Activated naive CD8-positive, alpha-beta T cell treated with anti-CD3 and anti-CD28 coated beads, Interleukin-2, amount 50 U/mL, for 24 hours (primary cell): ENCODE results near the gene CDK13.

Source experiments
- ATAC-seq: fragments of 150-1000 bp; cut with Tn5 transposase; one replicate; pipeline ENCODE4 v1.10.0; 2021
- DNase-seq: peaks from one replicate; pipeline ENCODE4 v3.0.0; 2021
- H3K27ac Mint-ChIP-seq: one replicate; pipeline ENCODE4 v1.8.0; 2021; ENCODE audit warnings: mild to moderate bottlenecking, mixed read lengths
- H3K27me3 Mint-ChIP-seq: one replicate; pipeline ENCODE4 v1.8.0; 2021; ENCODE audit warnings: mixed read lengths
- H3K36me3 Mint-ChIP-seq: one replicate; pipeline ENCODE4 v1.8.0; 2021; ENCODE audit warnings: low read depth, mixed read lengths
- H3K4me1 Mint-ChIP-seq: one replicate; pipeline ENCODE4 v1.8.0; 2021; ENCODE audit warnings: mixed read lengths
- H3K4me3 Mint-ChIP-seq: one replicate; pipeline ENCODE4 v1.8.0; 2021; ENCODE audit warnings: mild to moderate bottlenecking, moderate library complexity, mixed read lengths
- H3K9me3 Mint-ChIP-seq: one replicate; pipeline ENCODE4 v1.8.0; 2021; ENCODE audit warnings: mixed read lengths

The CDK13 gene

GRCh38 chr7:39967406-39968161, 17.5 kb downstream of the CDK13 start:
- peaks cover 13% of the 10 kb centered on the region for H3K36me3 Mint-ChIP-seq
- peaks cover 3% of the 10 kb centered on the region for H3K9me3 Mint-ChIP-seq
- H3K27ac Mint-ChIP-seq = no peak overlapping the region
- peaks cover 90% of the 10 kb centered on the region for H3K4me1 Mint-ChIP-seq
- ATAC-seq = no peak
- no peaks in the 10 kb centered on the region for H3K27me3 Mint-ChIP-seq
- H3K4me3 Mint-ChIP-seq = no peak overlapping the region
- no peak for DNase-seq

- no peak overlapping the region for H3K27ac Mint-ChIP-seq
- H3K27me3 Mint-ChIP-seq = no peaks in the 10 kb centered on the region
- H3K4me3 Mint-ChIP-seq = no peak overlapping the region
- ATAC-seq (no peak), DNase-seq (no peak)
- H3K4me1 Mint-ChIP-seq = peaks cover 88% of the 10 kb centered on the region
- peaks cover 11% of the 10 kb centered on the region for H3K36me3 Mint-ChIP-seq
- H3K9me3 Mint-ChIP-seq = peaks cover 3% of the 10 kb centered on the region
Observed at GRCh38 chr7:39969431-39969830, 19.4 kb downstream of the CDK13 start.

GRCh38 chr7:39971924-39972323, 21.9 kb downstream of the CDK13 start:
- DNase-seq (no peak), ATAC-seq (no peak)
- H3K4me1 Mint-ChIP-seq = peaks cover 72% of the 10 kb centered on the region
- H3K27ac Mint-ChIP-seq = no peak overlapping the region
- no peak overlapping the region for H3K4me3 Mint-ChIP-seq
- no peaks in the 10 kb centered on the region for H3K27me3 Mint-ChIP-seq
- H3K9me3 Mint-ChIP-seq = no peaks in the 10 kb centered on the region
- H3K36me3 Mint-ChIP-seq = peaks cover 6% of the 10 kb centered on the region

- Mint-ChIP-seq H3K36me3 (peaks cover 6% of the 10 kb centered on the region), H3K27ac (no peak overlapping the region), H3K27me3 (no peaks in the 10 kb centered on the region), H3K4me1 (peaks cover 55% of the 10 kb centered on the region), H3K9me3 (no peaks in the 10 kb centered on the region), H3K4me3 (no peak overlapping the region)
- ATAC-seq = no peak
- DNase-seq = no peak
Observed at GRCh38 chr7:39973801-39974200, 23.7 kb downstream of the CDK13 start.

GRCh38 chr7:39978230-39978934, 28.3 kb downstream of the CDK13 start:
- no peak overlapping the region for H3K4me3 Mint-ChIP-seq
- H3K36me3 Mint-ChIP-seq = no peaks in the 10 kb centered on the region
- peaks cover 24% of the 10 kb centered on the region for H3K4me1 Mint-ChIP-seq
- peak; percentile 28 for ATAC-seq
- no peaks in the 10 kb centered on the region for H3K27me3 Mint-ChIP-seq
- H3K27ac Mint-ChIP-seq = no peak overlapping the region
- no peaks in the 10 kb centered on the region for H3K9me3 Mint-ChIP-seq
- DNase-seq = no peak

- no peak overlapping the region for H3K4me3 Mint-ChIP-seq
- DNase-seq (no peak), ATAC-seq (peak; percentile 64)
- peaks cover 1% of the 10 kb centered on the region for H3K36me3 Mint-ChIP-seq
- peaks cover 23% of the 10 kb centered on the region for H3K4me1 Mint-ChIP-seq
- H3K27ac Mint-ChIP-seq = no peak overlapping the region
- no peaks in the 10 kb centered on the region for H3K27me3 Mint-ChIP-seq
- no peaks in the 10 kb centered on the region for H3K9me3 Mint-ChIP-seq
Observed at GRCh38 chr7:39979406-39980073, 29.5 kb downstream of the CDK13 start.

GRCh38 chr7:39985398-39985918, 35.4 kb downstream of the CDK13 start:
- H3K27ac Mint-ChIP-seq = peak overlapping the region; percentile 19
- DNase-seq (no peak), ATAC-seq (no peak)
- no peak overlapping the region for H3K4me3 Mint-ChIP-seq
- H3K9me3 Mint-ChIP-seq = no peaks in the 10 kb centered on the region
- peaks cover 12% of the 10 kb centered on the region for H3K36me3 Mint-ChIP-seq
- H3K4me1 Mint-ChIP-seq = peaks cover 53% of the 10 kb centered on the region
- H3K27me3 Mint-ChIP-seq = no peaks in the 10 kb centered on the region

- ATAC-seq = no peak
- Mint-ChIP-seq H3K9me3 (no peaks in the 10 kb centered on the region), H3K4me1 (peaks cover 48% of the 10 kb centered on the region), H3K4me3 (no peak overlapping the region), H3K27me3 (no peaks in the 10 kb centered on the region), H3K27ac (peak overlapping the region; percentile 70), H3K36me3 (peaks cover 12% of the 10 kb centered on the region)
- no peak for DNase-seq
Observed at GRCh38 chr7:39987641-39988347, 37.7 kb downstream of the CDK13 start.

GRCh38 chr7:40000734-40001315, 50.8 kb downstream of the CDK13 start:
- H3K36me3 Mint-ChIP-seq = peaks cover 4% of the 10 kb centered on the region
- no peak overlapping the region for H3K4me3 Mint-ChIP-seq
- DNase-seq (no peak), ATAC-seq (no peak)
- no peaks in the 10 kb centered on the region for H3K9me3 Mint-ChIP-seq
- no peaks in the 10 kb centered on the region for H3K27me3 Mint-ChIP-seq
- no peaks in the 10 kb centered on the region for H3K4me1 Mint-ChIP-seq
- no peak overlapping the region for H3K27ac Mint-ChIP-seq

- H3K27ac Mint-ChIP-seq = no peak overlapping the region
- ATAC-seq (no peak), DNase-seq (no peak)
- H3K27me3 Mint-ChIP-seq = no peaks in the 10 kb centered on the region
- no peak overlapping the region for H3K4me3 Mint-ChIP-seq
- H3K36me3 Mint-ChIP-seq = peaks cover 8% of the 10 kb centered on the region
- no peaks in the 10 kb centered on the region for H3K9me3 Mint-ChIP-seq
- peaks cover 2% of the 10 kb centered on the region for H3K4me1 Mint-ChIP-seq
Observed at GRCh38 chr7:40001649-40002048, 51.6 kb downstream of the CDK13 start.

- H3K36me3 Mint-ChIP-seq = peaks cover 8% of the 10 kb centered on the region
Observed at GRCh38 chr7:40003597-40003996, 53.5 kb downstream of the CDK13 start.

GRCh38 chr7:40008223-40008815, 58.3 kb downstream of the CDK13 start:
- H3K4me1 Mint-ChIP-seq = peaks cover 6% of the 10 kb centered on the region
- DNase-seq (no peak), ATAC-seq (no peak)
- H3K9me3 Mint-ChIP-seq = no peaks in the 10 kb centered on the region
- no peaks in the 10 kb centered on the region for H3K27me3 Mint-ChIP-seq
- H3K4me3 Mint-ChIP-seq = no peak overlapping the region
- H3K27ac Mint-ChIP-seq = no peak overlapping the region
- H3K36me3 Mint-ChIP-seq = peaks cover 19% of the 10 kb centered on the region

More at GRCh38 chr7:40003597-40003996, 53.5 kb downstream of the CDK13 start:
- Mint-ChIP-seq H3K4me1 (peaks cover 2% of the 10 kb centered on the region), H3K4me3 (no peak overlapping the region), H3K27me3 (no peaks in the 10 kb centered on the region), H3K9me3 (no peaks in the 10 kb centered on the region), H3K27ac (no peak overlapping the region)
- DNase-seq (no peak), ATAC-seq (no peak)

- Mint-ChIP-seq H3K4me3 (no peak overlapping the region), H3K36me3 (peaks cover 21% of the 10 kb centered on the region), H3K9me3 (no peaks in the 10 kb centered on the region), H3K4me1 (peaks cover 10% of the 10 kb centered on the region), H3K27me3 (no peaks in the 10 kb centered on the region), H3K27ac (no peak overlapping the region)
- DNase-seq (no peak), ATAC-seq (no peak)
Observed at GRCh38 chr7:40009301-40009700, 59.2 kb downstream of the CDK13 start.

GRCh38 chr7:40014376-40014775, 64.3 kb downstream of the CDK13 start:
- H3K27me3 Mint-ChIP-seq = no peaks in the 10 kb centered on the region
- no peak for DNase-seq
- peaks cover 24% of the 10 kb centered on the region for H3K36me3 Mint-ChIP-seq
- H3K4me1 Mint-ChIP-seq = peaks cover 24% of the 10 kb centered on the region
- no peaks in the 10 kb centered on the region for H3K9me3 Mint-ChIP-seq
- no peak overlapping the region for H3K4me3 Mint-ChIP-seq
- H3K27ac Mint-ChIP-seq = no peak overlapping the region
- ATAC-seq = no peak
